Stimulated activated CD8-positive, alpha-beta memory T cell treated with anti-CD3 and anti-CD28 coated beads, Interleukin-12 subunit alpha, Interleukin-12 subunit beta, amount 100 ng/mL, for 4 hours (primary cell): ENCODE measurements around the gene PTGR2.
"Not testable (repeated sequence)": the region's sequence is repeated elsewhere in the genome, so short reads cannot be mapped to it uniquely, and the experiment has no call there.

Experiments
- DNase-seq: peaks from one replicate; pipeline ENCODE4 v3.0.0-alpha.2; 2020; ENCODE audit warnings: low read depth

PTGR2 gene

GRCh38 chr14:73887318-73887616, 35.6 kb downstream of the PTGR2 start:
- no peak for DNase-seq

- DNase-seq = no peak
These were observed 36.2 kb downstream of the PTGR2 start for GRCh38 chr14:73887694-73888459.

DNA sequence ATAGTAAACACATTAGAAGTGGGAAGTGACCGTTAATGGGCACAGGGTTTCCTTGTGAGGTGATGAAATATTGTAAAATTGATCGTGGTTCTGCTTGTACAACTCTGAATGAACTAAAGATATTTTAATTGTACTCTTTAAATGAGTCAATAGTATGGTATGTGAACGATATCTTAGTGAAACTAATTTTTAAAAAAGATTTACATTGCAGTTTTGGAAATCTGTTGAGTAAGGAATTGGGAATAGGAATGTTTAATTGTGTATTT, 36.8 kb downstream of the PTGR2 start:
- DNase-seq = no peak

GRCh38 chr14:73888971-73889370, 37.3 kb downstream of the PTGR2 start:
- no peak for DNase-seq

GRCh38 chr14:73889376-73889775, 37.7 kb downstream of the PTGR2 start:
- DNase-seq = no peak

DNA sequence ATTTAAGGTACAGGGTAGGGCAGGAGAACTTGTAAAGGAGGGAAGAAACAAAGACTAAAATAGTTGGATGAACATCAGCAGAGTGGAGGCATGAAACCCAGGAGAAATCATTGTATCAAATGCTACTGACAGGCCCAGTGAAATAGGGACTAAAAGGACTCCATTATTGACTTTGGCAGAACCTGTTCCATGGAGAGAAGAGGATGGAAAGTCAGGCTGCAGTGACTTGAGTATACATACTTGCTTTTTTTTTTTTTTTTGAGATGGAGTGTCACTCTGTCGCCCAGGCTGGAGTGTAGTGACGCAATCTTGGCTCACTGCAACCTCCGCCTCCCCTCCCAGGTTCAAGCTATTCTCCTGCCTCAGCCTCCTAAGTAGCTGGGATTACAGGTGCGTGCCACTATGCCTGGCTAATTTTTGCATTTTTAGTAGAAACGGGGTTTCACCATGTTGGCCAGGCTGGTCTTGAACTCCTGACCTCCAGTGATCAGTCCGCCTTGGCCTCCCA, 42.6 kb downstream of the PTGR2 start:
- DNase-seq = not testable (repeated sequence)

GRCh38 chr14:73895939-73896338, 44.3 kb downstream of the PTGR2 start:
- DNase-seq = no peak

GRCh38 chr14:73896521-73896920, 44.9 kb downstream of the PTGR2 start:
- no peak for DNase-seq

DNA sequence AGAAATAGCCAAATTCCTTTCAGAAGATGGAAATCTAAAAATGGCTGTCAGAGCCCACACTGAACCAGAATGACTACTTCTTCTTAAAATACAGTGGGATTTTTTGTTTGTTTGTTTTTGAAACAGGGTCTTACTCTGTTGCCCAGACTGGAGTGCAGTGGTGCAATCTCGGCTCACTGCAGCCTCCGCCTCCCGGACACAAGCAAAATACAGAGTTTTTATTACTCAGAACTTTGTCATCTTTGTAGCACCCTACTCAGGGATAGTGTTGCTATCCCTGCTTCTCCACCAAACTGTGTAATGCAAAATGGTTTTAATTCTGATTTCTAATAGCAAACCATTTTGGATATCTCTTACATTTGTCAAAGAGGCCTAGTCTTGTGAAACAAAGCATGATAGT, 51.4 kb downstream of the PTGR2 start:
- no peak for DNase-seq

- no peak for DNase-seq
These were observed 58.0 kb downstream of the PTGR2 start for GRCh38 chr14:73909681-73910080.

GRCh38 chr14:73913256-73913655, 61.6 kb downstream of the PTGR2 start:
- DNase-seq = no peak

GRCh38 chr14:73916324-73916723, 64.7 kb downstream of the PTGR2 start:
- DNase-seq = no peak

GRCh38 chr14:73919457-73919856, 67.8 kb downstream of the PTGR2 start:
- DNase-seq = not testable (repeated sequence)

DNA sequence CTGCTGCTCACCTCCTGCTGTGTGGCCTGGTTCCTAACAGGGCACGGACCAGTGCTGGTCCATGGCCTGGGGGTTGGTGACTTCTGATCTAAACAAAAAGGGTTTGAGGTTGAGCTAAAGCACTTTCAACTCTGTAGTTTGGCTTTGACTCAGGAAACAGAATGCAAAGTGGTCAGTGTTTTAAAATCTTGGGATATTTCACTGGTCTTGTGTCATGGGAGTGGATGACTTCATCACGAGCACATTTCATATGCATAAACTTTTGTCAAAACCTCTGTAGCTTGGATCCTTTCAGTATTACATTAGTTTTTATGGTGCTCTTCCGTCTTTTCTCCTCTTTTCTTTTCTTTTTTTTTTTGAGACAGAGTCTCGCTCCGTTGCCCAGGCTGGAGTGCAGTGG, 72.7 kb downstream of the PTGR2 start:
- no peak for DNase-seq
